Brain microvascular endothelial cell (primary cell): Measurements from ENCODE around the gene OPN1MW3.
"Not testable (repeated sequence)": the region's sequence is repeated elsewhere in the genome, so short reads cannot be mapped to it uniquely, and the experiment has no call there.

Experiments used
- DNase-seq: peaks from one replicate; pipeline ENCODE4 v3.0.0-alpha.2; 2020
- H3K27ac ChIP-seq: fragments of 250-450 bp; sonication (Bioruptor Pico); 2 replicates; pipeline ENCODE4 v1.5.1; 2020; ENCODE audit warnings: mild to moderate bottlenecking, moderate library complexity
- H3K27me3 ChIP-seq: fragments of 250-450 bp; sonication (Bioruptor Pico); replicated peaks from 2 replicates; pipeline ENCODE4 v1.5.1; 2020; ENCODE audit warnings: mild to moderate bottlenecking
- H3K36me3 ChIP-seq: fragments of 250-450 bp; sonication (Bioruptor Pico); replicated peaks from 2 replicates; pipeline ENCODE4 v1.5.1; 2020; ENCODE audit warnings: mild to moderate bottlenecking
- H3K4me3 ChIP-seq: 2 replicates; pipeline ENCODE4 v1.5.1; 2011; ENCODE audit warnings: low read depth, mild to moderate bottlenecking, control low read depth, low read length, moderate library complexity
- CTCF ChIP-seq: IDR thresholded peaks from 2 replicates; pipeline ENCODE4 v1.5.1; 2011; ENCODE audit warnings: low read depth, mild to moderate bottlenecking, moderate library complexity, low read length, control low read depth, inconsistent platforms; ENCODE audit errors: missing control alignments
- in situ Hi-C: cut with HindIII; loops from 2 replicates; pipeline ENCODE4 v1.10.0; 2017; ENCODE audit warnings: low sequenced_read_pairs, low pct_ligation_motif_present

Gene OPN1MW3

DNA sequence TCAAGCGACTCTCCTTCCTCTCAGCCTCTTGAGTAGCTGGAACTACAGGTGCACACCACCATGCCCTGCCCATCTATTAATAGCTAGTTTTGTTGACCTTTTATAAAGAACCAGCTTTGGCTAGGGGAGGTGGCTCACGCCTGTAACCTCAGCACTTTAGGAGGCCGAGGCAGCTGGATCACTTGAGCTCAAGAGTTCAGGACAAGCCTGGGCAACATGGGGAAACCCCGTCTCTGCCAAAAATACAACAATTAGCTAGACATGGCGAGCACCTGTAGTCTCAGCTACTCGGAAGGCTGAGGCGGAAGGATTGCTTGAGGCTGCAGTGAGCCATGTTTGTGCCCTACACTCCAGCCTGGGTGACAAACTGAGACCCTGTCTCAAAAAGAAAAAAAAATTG is 40.9 kb downstream of the OPN1MW3 start:
- DNase-seq, result no peak

DNA sequence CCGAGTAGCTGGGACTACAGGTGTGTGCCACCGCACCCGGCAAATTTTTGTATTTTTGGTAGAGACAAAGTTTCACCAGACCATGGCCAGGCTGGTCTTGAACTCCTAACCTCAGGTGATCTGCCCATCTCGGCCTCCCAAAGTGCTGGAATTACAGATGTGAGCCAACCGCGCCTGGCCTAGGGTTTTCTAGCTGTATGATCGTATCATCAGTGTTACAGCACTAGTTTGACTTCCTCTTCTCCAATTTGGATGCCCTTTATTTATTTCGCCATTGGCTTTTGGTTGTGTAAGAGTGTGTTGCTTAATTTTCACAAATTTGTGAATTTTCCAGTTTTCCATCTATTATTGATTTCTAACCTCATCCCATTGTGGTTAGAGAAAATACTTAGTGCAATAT is 43.4 kb downstream of the OPN1MW3 start:
- H3K27me3 ChIP-seq, result no peaks in the 10 kb centered on the region
- no peak overlapping the region for H3K4me3 ChIP-seq
- in situ Hi-C loops, result no loop called here
- no peaks in the 10 kb centered on the region for H3K36me3 ChIP-seq
- no peak for DNase-seq
- TF ChIP-seq CTCF, result no peak
- no peak overlapping the region for H3K27ac ChIP-seq

More for the DNA sequence above, 40.9 kb downstream of the OPN1MW3 start:
- in situ Hi-C loops, result no loop called here
- H3K27ac ChIP-seq, result no peak overlapping the region
- no peaks in the 10 kb centered on the region for H3K27me3 ChIP-seq
- TF ChIP-seq CTCF, result no peak
- no peaks in the 10 kb centered on the region for H3K36me3 ChIP-seq
- no peak overlapping the region for H3K4me3 ChIP-seq

DNA sequence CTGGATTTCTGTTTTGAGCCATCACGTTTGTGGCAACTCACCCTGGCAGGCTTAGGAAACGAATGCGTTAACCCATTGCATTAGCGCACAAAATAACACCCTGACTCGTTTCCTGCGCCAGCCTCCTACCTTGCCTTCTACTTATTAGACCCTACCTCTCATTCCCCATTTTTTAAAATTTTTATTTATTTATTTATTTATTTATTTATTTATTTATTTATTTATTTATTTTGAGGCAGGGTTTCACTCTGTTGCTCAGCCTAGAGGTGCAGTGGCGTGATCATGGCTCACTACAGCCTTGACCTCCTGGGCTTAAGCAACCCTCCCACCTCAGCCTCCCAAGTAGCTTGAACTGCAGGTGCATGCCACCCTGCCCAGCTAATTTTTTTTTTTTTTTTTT is 45.6 kb downstream of the OPN1MW3 start:
- H3K27ac ChIP-seq, H3K27me3 ChIP-seq, in situ Hi-C loops, H3K36me3 ChIP-seq, H3K4me3 ChIP-seq, DNase-seq: not testable (repeated sequence)

DNA sequence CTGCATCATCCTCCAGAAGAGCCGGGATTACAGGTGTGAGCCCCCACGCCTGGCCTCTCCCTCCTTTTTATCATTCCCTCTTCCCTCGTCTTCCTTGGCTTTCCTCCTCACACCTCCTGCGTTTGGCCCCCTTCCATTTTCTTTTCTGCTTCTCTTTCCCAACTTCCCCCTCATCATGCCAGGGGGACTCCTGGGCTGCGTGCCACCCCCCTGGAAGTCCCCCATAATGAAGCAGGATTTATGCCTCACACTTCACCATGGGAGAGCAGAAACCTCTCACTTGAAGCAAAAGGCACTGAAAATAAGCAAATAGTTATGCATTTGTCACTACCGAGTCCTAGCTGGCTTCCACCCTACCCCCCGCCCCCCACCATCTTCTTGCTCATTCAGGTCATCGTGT is 46.1 kb downstream of the OPN1MW3 start:
- Histone ChIP-seq H3K4me3 (no peak overlapping the region), H3K27me3 (no peaks in the 10 kb centered on the region), H3K36me3 (no peaks in the 10 kb centered on the region), H3K27ac (no peak overlapping the region)
- in situ Hi-C loops, result no loop called here
- no peak for TF ChIP-seq CTCF
- DNase-seq, result no peak

- TF ChIP-seq CTCF, result no peak
- in situ Hi-C loops, result no loop called here
- Histone ChIP-seq H3K36me3 (no peaks in the 10 kb centered on the region), H3K4me3 (no peak overlapping the region), H3K27ac (no peak overlapping the region), H3K27me3 (no peaks in the 10 kb centered on the region)
- no peak for DNase-seq
These were observed 47.5 kb downstream of the OPN1MW3 start for GRCh38 chrX:154304846-154305245.

- H3K4me3 ChIP-seq, result no peak overlapping the region
- in situ Hi-C loops, result no loop called here
- no peaks in the 10 kb centered on the region for H3K27me3 ChIP-seq
- H3K36me3 ChIP-seq, result no peaks in the 10 kb centered on the region
- no peak for DNase-seq
- no peak overlapping the region for H3K27ac ChIP-seq
- TF ChIP-seq CTCF, result no peak
These were observed 48.3 kb downstream of the OPN1MW3 start for GRCh38 chrX:154305541-154306205.
